SK-N-SH treated with all-trans-retinoic acid at 6 μM for 48 hours (cell line): Measurements from ENCODE around the gene IKBKG.

ENCODE experiments used
- ESRRG ChIP-seq: fragments of 250-450 bp; sonication (Bioruptor Pico); IDR thresholded peaks from 2 replicates; pipeline ENCODE4 v1.6.1; 2021; ENCODE audit warnings: mild to moderate bottlenecking
- RARB ChIP-seq: fragments of 250-450 bp; sonication (Bioruptor Pico); IDR thresholded peaks from 2 replicates; pipeline ENCODE4 v1.8.0; 2021; ENCODE audit warnings: mild to moderate bottlenecking, moderate library complexity
- TCF4 ChIP-seq: fragments of 250-450 bp; sonication (Bioruptor Pico); IDR thresholded peaks from 2 replicates; pipeline ENCODE4 v1.8.0; 2021; ENCODE audit warnings: mild to moderate bottlenecking, moderate library complexity, borderline replicate concordance
- ZFP30 ChIP-seq: fragments of 450-650 bp; formaldehyde crosslinking; IDR thresholded peaks from 2 replicates; pipeline ENCODE4 v1.5.0; 2022; ENCODE audit warnings: mild to moderate bottlenecking, moderate library complexity
- ZNF70 ChIP-seq: fragments of 450-650 bp; formaldehyde crosslinking; IDR thresholded peaks from 2 replicates; pipeline ENCODE4 v1.5.0; 2020; ENCODE audit warnings: mild to moderate bottlenecking, moderate library complexity
- TF ChIP-seq, protein P1 (sequence below): fragments of 250-450 bp; sonication (Bioruptor Pico); IDR thresholded peaks from 2 replicates; pipeline ENCODE4 v1.8.0; 2021; ENCODE audit warnings: low read depth, mild to moderate bottlenecking, moderate library complexity, borderline replicate concordance

DNA sequence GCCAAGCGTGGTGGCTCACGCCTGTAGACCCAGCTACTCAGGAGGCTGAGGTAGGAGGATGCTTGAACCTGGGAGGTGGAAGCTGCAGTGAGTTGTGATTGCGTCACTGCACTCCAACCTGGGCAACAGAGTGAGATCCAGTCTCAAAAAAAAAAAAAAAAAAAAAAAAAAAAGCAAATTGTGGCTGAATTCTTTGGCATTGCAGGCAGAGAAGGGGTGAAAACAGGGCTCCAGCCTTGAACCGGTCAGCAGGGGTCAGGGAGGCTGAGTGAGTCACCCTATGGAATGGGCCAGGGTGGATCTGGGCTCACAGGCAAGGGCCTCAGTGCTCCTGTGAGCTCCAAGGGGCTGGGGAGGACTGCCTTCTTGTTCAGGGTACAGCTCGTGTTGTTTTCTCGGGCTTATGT lies 18.2 kb upstream of the IKBKG start:
- TF ChIP-seq ZNF70 (CRISPR knock-in tag) (no peak), ESRRG (no peak), ZFP30 (CRISPR knock-in tag) (no peak), RARB (CRISPR knock-in tag) (no peak), TCF4 (no peak)
- TF ChIP-seq, protein P1, sequence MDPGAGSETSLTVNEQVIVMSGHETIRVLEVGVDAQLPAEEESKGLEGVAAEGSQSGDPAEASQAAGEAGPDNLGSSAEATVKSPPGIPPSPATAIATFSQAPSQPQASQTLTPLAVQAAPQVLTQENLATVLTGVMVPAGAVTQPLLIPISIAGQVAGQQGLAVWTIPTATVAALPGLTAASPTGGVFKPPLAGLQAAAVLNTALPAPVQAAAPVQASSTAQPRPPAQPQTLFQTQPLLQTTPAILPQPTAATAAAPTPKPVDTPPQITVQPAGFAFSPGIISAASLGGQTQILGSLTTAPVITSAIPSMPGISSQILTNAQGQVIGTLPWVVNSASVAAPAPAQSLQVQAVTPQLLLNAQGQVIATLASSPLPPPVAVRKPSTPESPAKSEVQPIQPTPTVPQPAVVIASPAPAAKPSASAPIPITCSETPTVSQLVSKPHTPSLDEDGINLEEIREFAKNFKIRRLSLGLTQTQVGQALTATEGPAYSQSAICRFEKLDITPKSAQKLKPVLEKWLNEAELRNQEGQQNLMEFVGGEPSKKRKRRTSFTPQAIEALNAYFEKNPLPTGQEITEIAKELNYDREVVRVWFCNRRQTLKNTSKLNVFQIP (CRISPR knock-in tag) = no peak
